Measurements from ENCODE around the gene ZNF474. TPM values are rescaled to one million over a fixed set of nuclear protein-coding genes. Genes with fewer than 3 reads are reported as not detected.

The ZNF474 gene
- total RNA-seq, 1 experiment from 2014 or later: 0.56 TPM

- Mint-ChIP-seq H3K27me3 (ENCODE audit: insufficient read depth, unreplicated experiment) (no peaks in the 10 kb centered on the region), H3K4me1 (ENCODE audit: insufficient read depth, unreplicated experiment) (peaks cover 27% of the 10 kb centered on the region), H3K36me3 (ENCODE audit: insufficient read depth, unreplicated experiment) (no peaks in the 10 kb centered on the region), H3K4me3 (ENCODE audit: unreplicated experiment) (no peak overlapping the region), H3K27ac (ENCODE audit: low read depth, unreplicated experiment) (no peak overlapping the region), H3K9me3 (ENCODE audit: unreplicated experiment) (no peaks in the 10 kb centered on the region)
- intact Hi-C loops (cut with micrococcal nuclease): no loop called here
- no TSS peak for BruUV-seq (replicated peaks)
- DNase-seq (ENCODE audit: unreplicated experiment): no peak
- CTCF ChIA-PET: interaction anchor here (0.5 to 1.9 kb wide), 5 partner anchors 9 to 423 kb away, joined by 3 to 8 read pairs (median 6); no protein-coding TSS in a partner anchor
- POLR2A ChIA-PET: interaction anchor here (0.7 to 1.5 kb wide), 6 partner anchors 10 to 727 kb away, joined by 3 to 4 read pairs (median 4); no protein-coding TSS in a partner anchor
- TF ChIP-seq, protein P1, sequence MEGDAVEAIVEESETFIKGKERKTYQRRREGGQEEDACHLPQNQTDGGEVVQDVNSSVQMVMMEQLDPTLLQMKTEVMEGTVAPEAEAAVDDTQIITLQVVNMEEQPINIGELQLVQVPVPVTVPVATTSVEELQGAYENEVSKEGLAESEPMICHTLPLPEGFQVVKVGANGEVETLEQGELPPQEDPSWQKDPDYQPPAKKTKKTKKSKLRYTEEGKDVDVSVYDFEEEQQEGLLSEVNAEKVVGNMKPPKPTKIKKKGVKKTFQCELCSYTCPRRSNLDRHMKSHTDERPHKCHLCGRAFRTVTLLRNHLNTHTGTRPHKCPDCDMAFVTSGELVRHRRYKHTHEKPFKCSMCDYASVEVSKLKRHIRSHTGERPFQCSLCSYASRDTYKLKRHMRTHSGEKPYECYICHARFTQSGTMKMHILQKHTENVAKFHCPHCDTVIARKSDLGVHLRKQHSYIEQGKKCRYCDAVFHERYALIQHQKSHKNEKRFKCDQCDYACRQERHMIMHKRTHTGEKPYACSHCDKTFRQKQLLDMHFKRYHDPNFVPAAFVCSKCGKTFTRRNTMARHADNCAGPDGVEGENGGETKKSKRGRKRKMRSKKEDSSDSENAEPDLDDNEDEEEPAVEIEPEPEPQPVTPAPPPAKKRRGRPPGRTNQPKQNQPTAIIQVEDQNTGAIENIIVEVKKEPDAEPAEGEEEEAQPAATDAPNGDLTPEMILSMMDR (IDR thresholded peaks at IDR 0.05; ENCODE audit: unreplicated experiment): no peak
Measured at GRCh38 chr5:122118356-122118948, 10.9 kb upstream of the ZNF474 start.

DNA sequence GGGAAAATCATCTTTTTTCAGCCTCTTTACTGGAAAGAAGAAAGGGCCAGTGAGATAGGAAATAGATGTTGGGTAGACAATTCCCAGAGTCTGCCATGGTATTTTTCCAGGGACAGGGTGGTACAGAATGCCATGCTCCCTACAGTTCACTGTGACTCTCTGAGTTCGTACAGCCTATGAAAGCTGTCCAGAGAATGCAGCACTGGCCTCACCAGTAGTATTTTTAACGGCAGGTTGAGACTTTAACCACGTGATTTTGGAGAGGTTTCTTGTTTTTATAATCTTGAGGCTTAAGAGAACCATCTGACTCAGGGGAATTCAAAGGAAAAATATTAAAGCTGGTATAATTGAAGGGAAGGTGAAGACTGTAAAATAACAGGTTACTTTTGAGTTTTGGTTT is 10.1 kb upstream of the ZNF474 start:
- intact Hi-C loops (cut with micrococcal nuclease): no loop called here
- no peak overlapping the region for H3K4me3 Mint-ChIP-seq (ENCODE audit: unreplicated experiment)
- H3K36me3 Mint-ChIP-seq (ENCODE audit: insufficient read depth, unreplicated experiment): no peaks in the 10 kb centered on the region
- TF ChIP-seq, protein P1 (IDR thresholded peaks at IDR 0.05; ENCODE audit: unreplicated experiment): no peak
- peaks cover 30% of the 10 kb centered on the region for H3K4me1 Mint-ChIP-seq (ENCODE audit: insufficient read depth, unreplicated experiment)
- no peak overlapping the region for H3K27ac Mint-ChIP-seq (ENCODE audit: low read depth, unreplicated experiment)
- H3K9me3 Mint-ChIP-seq (ENCODE audit: unreplicated experiment): no peaks in the 10 kb centered on the region
- POLR2A ChIA-PET: interaction anchor here (0.7 to 1.0 kb wide), 4 partner anchors 9 to 726 kb away, joined by 3 to 4 read pairs (median 3); no protein-coding TSS in a partner anchor
- no peaks in the 10 kb centered on the region for H3K27me3 Mint-ChIP-seq (ENCODE audit: insufficient read depth, unreplicated experiment)
- no peak for DNase-seq (ENCODE audit: unreplicated experiment)
- BruUV-seq (replicated peaks): no TSS peak
- CTCF ChIA-PET: interaction anchor here (0.7 kb wide), 1 partner anchor 45 kb away, joined by 3 read pairs; no protein-coding TSS in a partner anchor

GRCh38 chr5:122120493-122120892 is 8.9 kb upstream of the ZNF474 start:
- CTCF ChIA-PET: interaction anchor here (0.7 to 3.2 kb wide), 8 partner anchors 12 to 153 kb away, joined by 4 to 34 read pairs (median 7); no protein-coding TSS in a partner anchor
- no peaks in the 10 kb centered on the region for H3K9me3 Mint-ChIP-seq (ENCODE audit: unreplicated experiment)
- BruUV-seq (replicated peaks): no TSS peak
- no peak for DNase-seq (ENCODE audit: unreplicated experiment)
- H3K4me1 Mint-ChIP-seq (ENCODE audit: insufficient read depth, unreplicated experiment): peaks cover 30% of the 10 kb centered on the region
- POLR2A ChIA-PET: interaction anchor here (1.9 to 3.5 kb wide), 11 partner anchors 10 to 151 kb away, joined by 6 to 45 read pairs (median 10); partner anchors contain the start of gene LOX
- no peaks in the 10 kb centered on the region for H3K27me3 Mint-ChIP-seq (ENCODE audit: insufficient read depth, unreplicated experiment)
- TF ChIP-seq, protein P1 (IDR thresholded peaks at IDR 0.05; ENCODE audit: unreplicated experiment): no peak
- H3K4me3 Mint-ChIP-seq (ENCODE audit: unreplicated experiment): no peak overlapping the region
- peak overlapping the region; percentile 90 for H3K27ac Mint-ChIP-seq (ENCODE audit: low read depth, unreplicated experiment)
- H3K36me3 Mint-ChIP-seq (ENCODE audit: insufficient read depth, unreplicated experiment): no peaks in the 10 kb centered on the region
- intact Hi-C loops (cut with micrococcal nuclease): no loop called here

DNA sequence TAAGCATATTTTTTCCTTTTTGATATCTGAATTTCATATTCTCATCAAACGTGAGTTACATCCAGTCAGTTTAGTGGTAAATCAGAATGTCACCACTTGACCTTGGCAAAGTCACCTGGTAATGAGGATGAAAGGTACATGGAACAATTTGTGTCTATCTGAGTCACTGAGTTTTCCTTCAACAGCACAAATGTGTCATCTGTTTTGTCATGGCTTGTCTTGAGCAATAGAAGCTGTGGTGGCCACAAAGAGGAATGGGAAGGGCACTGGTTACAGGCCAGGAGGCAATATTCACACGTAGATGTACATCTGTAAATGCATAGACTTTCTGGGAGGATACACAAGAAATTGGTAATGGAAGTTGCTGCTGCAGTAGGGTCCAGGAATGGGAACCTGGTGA is 8.4 kb upstream of the ZNF474 start:
- TF ChIP-seq, protein P1 (IDR thresholded peaks at IDR 0.05; ENCODE audit: unreplicated experiment): no peak
- POLR2A ChIA-PET: interaction anchor here (0.6 to 3.5 kb wide), 16 partner anchors 11 to 159 kb away, joined by 3 to 45 read pairs (median 8); partner anchors contain the start of genes LOX and SRFBP1
- CTCF ChIA-PET: interaction anchor here (0.7 to 3.2 kb wide), 15 partner anchors 13 to 1258 kb away, joined by 3 to 34 read pairs (median 7); partner anchors contain the start of gene LOX
- intact Hi-C loops (cut with micrococcal nuclease): no loop called here
- Mint-ChIP-seq H3K27ac (ENCODE audit: low read depth, unreplicated experiment) (peak overlapping the region; percentile 90), H3K4me3 (ENCODE audit: unreplicated experiment) (peak overlapping the region; percentile 45), H3K4me1 (ENCODE audit: insufficient read depth, unreplicated experiment) (peaks cover 30% of the 10 kb centered on the region), H3K9me3 (ENCODE audit: unreplicated experiment) (no peaks in the 10 kb centered on the region), H3K27me3 (ENCODE audit: insufficient read depth, unreplicated experiment) (no peaks in the 10 kb centered on the region), H3K36me3 (ENCODE audit: insufficient read depth, unreplicated experiment) (no peaks in the 10 kb centered on the region)
- BruUV-seq (replicated peaks): no TSS peak
- peak; percentile 71 for DNase-seq (ENCODE audit: unreplicated experiment)
